WTC11 (cell line): ENCODE measurements around the gene DEPDC4.

Experiments used
- CREB1 ChIP-seq: sonication (generic); formaldehyde crosslinking; IDR thresholded peaks from 2 replicates; pipeline ENCODE4 v1.8.0; 2023; ENCODE audit warnings: mild to moderate bottlenecking, missing genetic modification reagents
- CTCF ChIP-seq: fragments of 200-600 bp; IDR thresholded peaks from 2 replicates; pipeline ENCODE4 v1.8.0; 2022; ENCODE audit warnings: antibody characterized with exemption
- ELF4 ChIP-seq: sonication (generic); formaldehyde crosslinking; IDR thresholded peaks from 2 replicates; pipeline ENCODE4 v1.8.1; 2022; ENCODE audit warnings: low read depth, mild to moderate bottlenecking, moderate library complexity, missing genetic modification reagents
- MYBL2 ChIP-seq: sonication (generic); formaldehyde crosslinking; IDR thresholded peaks from 2 replicates; pipeline ENCODE4 v1.8.1; 2023; ENCODE audit warnings: mild to moderate bottlenecking, moderate library complexity, missing genetic modification reagents
- NR2C2 ChIP-seq: sonication (generic); formaldehyde crosslinking; IDR thresholded peaks from 2 replicates; pipeline ENCODE4 v1.8.0; 2022; ENCODE audit warnings: mild to moderate bottlenecking, missing genetic modification reagents
- TCF7 ChIP-seq: sonication (generic); formaldehyde crosslinking; IDR thresholded peaks from 2 replicates; pipeline ENCODE4 v1.8.0; 2022; ENCODE audit warnings: mild to moderate bottlenecking, low read depth, missing genetic modification reagents, moderate library complexity
- TEAD4 ChIP-seq: sonication (generic); formaldehyde crosslinking; IDR thresholded peaks from 2 replicates; pipeline ENCODE4 v1.8.0; 2022; ENCODE audit warnings: mild to moderate bottlenecking, missing genetic modification reagents
- ZNF121 ChIP-seq: sonication (generic); formaldehyde crosslinking; IDR thresholded peaks from 2 replicates; pipeline ENCODE4 v1.8.0; 2023; ENCODE audit warnings: missing genetic modification reagents
- ZNF512 ChIP-seq: sonication (generic); formaldehyde crosslinking; IDR thresholded peaks from 2 replicates; pipeline ENCODE4 v1.8.1; 2022; ENCODE audit warnings: missing genetic modification reagents, borderline replicate concordance
- TF ChIP-seq, protein P1 (sequence below): sonication (generic); formaldehyde crosslinking; IDR thresholded peaks from 2 replicates; pipeline ENCODE4 v1.8.1; 2022; ENCODE audit warnings: low read depth, missing genetic modification reagents, borderline replicate concordance
- TF ChIP-seq, protein P2 (sequence below): sonication (generic); formaldehyde crosslinking; IDR thresholded peaks from 2 replicates; pipeline ENCODE4 v1.8.0; 2022; ENCODE audit warnings: mild to moderate bottlenecking, missing genetic modification reagents
- TF ChIP-seq, protein P3 (sequence below): sonication (generic); formaldehyde crosslinking; IDR thresholded peaks from 2 replicates; pipeline ENCODE4 v1.8.0; 2022; ENCODE audit warnings: mild to moderate bottlenecking, missing genetic modification reagents
- TF ChIP-seq, protein P4 (sequence below): sonication (generic); formaldehyde crosslinking; IDR thresholded peaks from 2 replicates; pipeline ENCODE4 v1.8.1; 2023; ENCODE audit warnings: mild to moderate bottlenecking, missing genetic modification reagents

- TF ChIP-seq, protein P1, sequence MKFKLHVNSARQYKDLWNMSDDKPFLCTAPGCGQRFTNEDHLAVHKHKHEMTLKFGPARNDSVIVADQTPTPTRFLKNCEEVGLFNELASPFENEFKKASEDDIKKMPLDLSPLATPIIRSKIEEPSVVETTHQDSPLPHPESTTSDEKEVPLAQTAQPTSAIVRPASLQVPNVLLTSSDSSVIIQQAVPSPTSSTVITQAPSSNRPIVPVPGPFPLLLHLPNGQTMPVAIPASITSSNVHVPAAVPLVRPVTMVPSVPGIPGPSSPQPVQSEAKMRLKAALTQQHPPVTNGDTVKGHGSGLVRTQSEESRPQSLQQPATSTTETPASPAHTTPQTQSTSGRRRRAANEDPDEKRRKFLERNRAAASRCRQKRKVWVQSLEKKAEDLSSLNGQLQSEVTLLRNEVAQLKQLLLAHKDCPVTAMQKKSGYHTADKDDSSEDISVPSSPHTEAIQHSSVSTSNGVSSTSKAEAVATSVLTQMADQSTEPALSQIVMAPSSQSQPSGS (CRISPR knock-in tag), result no peak
- TF ChIP-seq CREB1 (CRISPR knock-in tag), result no peak
- no peak for TF ChIP-seq TCF7 (CRISPR knock-in tag)
- TF ChIP-seq CTCF, result no peak
- TF ChIP-seq, protein P2, sequence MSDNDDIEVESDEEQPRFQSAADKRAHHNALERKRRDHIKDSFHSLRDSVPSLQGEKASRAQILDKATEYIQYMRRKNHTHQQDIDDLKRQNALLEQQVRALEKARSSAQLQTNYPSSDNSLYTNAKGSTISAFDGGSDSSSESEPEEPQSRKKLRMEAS, result no peak
- TF ChIP-seq, protein P3, sequence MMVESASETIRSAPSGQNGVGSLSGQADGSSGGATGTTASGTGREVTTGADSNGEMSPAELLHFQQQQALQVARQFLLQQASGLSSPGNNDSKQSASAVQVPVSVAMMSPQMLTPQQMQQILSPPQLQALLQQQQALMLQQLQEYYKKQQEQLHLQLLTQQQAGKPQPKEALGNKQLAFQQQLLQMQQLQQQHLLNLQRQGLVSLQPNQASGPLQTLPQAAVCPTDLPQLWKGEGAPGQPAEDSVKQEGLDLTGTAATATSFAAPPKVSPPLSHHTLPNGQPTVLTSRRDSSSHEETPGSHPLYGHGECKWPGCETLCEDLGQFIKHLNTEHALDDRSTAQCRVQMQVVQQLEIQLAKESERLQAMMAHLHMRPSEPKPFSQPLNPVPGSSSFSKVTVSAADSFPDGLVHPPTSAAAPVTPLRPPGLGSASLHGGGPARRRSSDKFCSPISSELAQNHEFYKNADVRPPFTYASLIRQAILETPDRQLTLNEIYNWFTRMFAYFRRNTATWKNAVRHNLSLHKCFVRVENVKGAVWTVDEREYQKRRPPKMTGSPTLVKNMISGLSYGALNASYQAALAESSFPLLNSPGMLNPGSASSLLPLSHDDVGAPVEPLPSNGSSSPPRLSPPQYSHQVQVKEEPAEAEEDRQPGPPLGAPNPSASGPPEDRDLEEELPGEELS (CRISPR knock-in tag), result no peak
- TF ChIP-seq ELF4, result no peak
- no peak for TF ChIP-seq NR2C2
- TF ChIP-seq, protein P4, sequence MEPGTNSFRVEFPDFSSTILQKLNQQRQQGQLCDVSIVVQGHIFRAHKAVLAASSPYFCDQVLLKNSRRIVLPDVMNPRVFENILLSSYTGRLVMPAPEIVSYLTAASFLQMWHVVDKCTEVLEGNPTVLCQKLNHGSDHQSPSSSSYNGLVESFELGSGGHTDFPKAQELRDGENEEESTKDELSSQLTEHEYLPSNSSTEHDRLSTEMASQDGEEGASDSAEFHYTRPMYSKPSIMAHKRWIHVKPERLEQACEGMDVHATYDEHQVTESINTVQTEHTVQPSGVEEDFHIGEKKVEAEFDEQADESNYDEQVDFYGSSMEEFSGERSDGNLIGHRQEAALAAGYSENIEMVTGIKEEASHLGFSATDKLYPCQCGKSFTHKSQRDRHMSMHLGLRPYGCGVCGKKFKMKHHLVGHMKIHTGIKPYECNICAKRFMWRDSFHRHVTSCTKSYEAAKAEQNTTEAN, result no peak
- TF ChIP-seq ZNF512, result no peak
- TF ChIP-seq ZNF121 (CRISPR knock-in tag), result no peak
- TF ChIP-seq MYBL2 (CRISPR knock-in tag), result no peak
- TF ChIP-seq TEAD4 (CRISPR knock-in tag), result no peak
Observed at GRCh38 chr12:100211698-100212097, 55.2 kb downstream of the DEPDC4 start.
